Activated gamma-delta T cell (primary cell): Measurements from ENCODE around the gene PTPRN2.

Experiments
- DNase-seq: peaks from one replicate; lab custom pipeline; 2025; lab: John Stamatoyannopoulos, UW

The PTPRN2 gene

GRCh38 chr7:158489462-158490155, 98.0 kb downstream of the PTPRN2 start:
- no peak for DNase-seq

- DNase-seq = no peak
Measured at GRCh38 chr7:158488181-158488971, 99.2 kb downstream of the PTPRN2 start.

GRCh38 chr7:158487631-158488151, 99.9 kb downstream of the PTPRN2 start:
- no peak for DNase-seq

DNA sequence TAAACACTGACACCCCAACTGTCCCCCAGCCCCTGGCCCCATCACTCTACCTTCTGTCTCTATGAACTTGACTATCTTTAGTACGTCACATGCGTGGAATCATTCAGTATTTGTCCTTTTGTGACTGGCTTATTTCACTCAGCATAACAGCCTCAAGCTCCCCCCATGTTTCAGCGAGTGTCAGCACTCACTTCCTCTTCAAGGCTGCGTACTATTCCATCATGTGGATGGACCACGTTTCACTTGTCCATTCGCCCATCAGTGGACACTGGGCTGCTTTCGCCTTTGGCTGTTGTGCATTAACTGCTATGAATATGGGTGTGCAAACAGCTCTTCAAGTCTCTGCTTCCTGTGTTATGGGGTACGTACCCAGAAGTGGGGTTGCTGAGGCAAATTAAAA, 100.7 kb downstream of the PTPRN2 start:
- no peak for DNase-seq

GRCh38 chr7:158484801-158485531, 102.7 kb downstream of the PTPRN2 start:
- DNase-seq = no peak

DNA sequence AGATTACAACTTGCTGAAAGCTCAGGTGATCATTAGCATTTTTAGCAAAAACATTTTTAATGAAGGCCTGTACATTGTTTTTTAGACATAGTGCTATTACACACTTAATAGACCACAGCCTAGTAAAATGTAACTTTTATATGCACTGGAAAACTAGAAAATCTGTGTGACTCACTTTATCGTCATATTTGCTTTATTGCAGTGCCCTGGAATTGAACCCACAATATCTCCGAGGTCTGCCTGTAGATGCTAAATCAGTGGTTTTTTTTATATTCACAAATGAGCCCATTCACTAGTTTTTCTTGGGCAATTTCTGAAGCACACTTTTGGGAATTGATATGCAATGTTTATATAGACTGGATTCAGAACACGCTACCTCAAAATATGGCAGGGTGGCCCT, 105.1 kb downstream of the PTPRN2 start:
- DNase-seq = no peak

GRCh38 chr7:158479664-158480025, 108.0 kb downstream of the PTPRN2 start:
- no peak for DNase-seq

DNA sequence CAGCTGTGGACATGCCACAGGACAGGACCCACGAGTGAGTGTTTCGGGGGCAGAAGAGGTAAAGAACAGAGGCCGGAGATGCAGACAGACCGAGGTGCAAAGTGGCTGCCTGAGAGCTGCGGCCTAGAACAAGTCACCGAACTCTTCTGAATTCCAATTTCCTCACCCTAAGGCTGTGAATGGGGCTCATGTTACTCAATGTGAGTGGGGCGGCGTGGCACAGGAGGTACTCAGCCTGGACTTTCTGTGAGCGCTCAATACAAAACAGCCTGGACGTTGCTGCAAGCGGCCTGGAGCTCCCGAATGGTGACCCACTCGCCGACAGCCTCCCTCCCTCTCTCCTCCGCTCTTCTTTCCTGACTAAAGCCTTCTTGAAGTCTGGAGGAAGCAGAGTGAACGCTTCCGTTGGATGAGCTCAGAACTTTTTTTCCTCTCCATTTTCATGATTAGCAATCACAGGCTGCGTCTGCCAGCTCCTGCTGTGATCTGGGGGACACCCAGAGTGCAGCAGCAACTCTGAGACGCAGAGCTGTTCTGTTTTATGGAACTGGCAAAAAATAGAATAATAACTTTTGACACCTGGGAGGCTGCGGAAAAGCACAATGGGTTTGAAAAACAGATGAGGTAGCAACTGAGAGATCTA, 108.5 kb downstream of the PTPRN2 start:
- no peak for DNase-seq

DNA sequence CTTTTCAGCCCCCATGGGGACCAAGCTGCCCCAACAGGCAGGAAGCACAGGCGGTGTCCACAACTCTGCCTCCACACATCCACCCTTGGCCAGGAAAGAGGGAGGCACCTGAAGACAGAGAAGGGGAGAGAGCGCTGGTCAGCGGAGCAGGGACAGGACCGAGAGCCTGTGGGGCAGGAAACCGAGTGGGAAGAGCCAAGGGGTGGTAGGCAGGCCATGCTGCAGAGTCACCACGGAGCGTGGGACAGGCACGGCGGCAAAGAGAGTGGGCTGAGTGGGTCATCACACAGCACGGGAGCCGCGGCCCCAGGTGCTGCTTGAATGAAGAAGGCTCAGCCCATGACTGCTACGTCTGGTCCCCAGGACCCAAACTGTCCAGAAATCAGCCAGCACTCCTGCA, 109.8 kb downstream of the PTPRN2 start:
- no peak for DNase-seq

GRCh38 chr7:158476331-158476932, 111.2 kb downstream of the PTPRN2 start:
- no peak for DNase-seq

DNA sequence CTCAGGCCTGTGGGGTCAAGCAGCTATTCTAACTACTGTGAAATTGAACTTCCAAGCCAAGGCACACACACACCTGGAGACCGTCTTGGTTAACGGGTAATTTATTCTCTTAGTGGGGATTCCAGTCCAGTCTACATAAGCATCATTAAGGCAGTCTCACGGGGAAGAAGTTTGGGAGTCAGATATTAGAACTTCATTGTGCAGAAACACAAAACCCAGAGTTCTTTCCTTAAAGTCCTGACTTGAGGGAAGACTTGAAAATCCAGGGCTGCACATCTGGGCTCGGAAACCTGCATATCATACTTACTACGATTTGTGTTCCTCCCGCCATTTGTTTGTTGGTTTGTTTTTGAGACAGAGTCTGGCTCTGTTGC, 112.0 kb downstream of the PTPRN2 start:
- DNase-seq = no peak

GRCh38 chr7:158475036-158475678, 112.5 kb downstream of the PTPRN2 start:
- no peak for DNase-seq

GRCh38 chr7:158474488-158474887, 113.1 kb downstream of the PTPRN2 start:
- no peak for DNase-seq

DNA sequence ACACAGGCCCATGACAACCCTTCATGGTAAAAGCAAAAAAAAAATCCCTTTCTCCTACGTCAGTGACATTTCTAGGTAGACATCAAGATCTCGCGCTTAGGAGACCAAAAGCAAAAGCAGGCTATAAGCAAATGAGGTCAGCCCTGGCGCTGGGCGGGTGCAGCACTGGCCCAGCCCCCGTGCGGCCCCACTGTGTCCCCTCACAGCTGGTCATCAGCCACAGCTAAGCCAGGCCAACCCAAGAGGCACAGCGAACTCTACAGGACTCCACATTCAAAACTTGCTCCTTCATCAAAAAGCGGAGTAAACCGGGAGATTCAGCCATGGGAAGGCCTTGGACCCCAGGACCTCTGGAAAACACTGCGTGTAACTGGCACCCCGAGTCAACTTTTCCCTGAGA, 113.7 kb downstream of the PTPRN2 start:
- no peak for DNase-seq

DNA sequence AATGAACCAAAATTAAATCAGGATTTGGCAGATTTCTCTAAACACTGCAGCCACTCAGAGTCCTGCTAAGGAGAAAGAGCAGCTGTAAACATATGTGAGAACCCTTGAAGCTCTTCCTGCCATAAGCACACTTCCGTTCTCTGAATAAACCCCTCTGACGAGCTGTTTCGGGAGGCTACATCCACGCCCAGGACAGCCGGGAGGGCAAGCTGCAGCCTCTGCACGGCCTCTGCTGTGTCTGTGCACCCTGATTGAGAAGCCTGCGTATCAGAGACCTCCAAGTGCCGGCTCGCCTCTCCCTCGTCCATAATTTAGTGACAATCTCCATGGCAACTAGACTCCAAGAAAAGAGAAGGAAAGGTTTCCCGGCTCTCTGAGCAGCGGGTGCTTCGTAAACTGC, 114.4 kb downstream of the PTPRN2 start:
- no peak for DNase-seq

GRCh38 chr7:158472596-158472995, 115.0 kb downstream of the PTPRN2 start:
- no peak for DNase-seq

DNA sequence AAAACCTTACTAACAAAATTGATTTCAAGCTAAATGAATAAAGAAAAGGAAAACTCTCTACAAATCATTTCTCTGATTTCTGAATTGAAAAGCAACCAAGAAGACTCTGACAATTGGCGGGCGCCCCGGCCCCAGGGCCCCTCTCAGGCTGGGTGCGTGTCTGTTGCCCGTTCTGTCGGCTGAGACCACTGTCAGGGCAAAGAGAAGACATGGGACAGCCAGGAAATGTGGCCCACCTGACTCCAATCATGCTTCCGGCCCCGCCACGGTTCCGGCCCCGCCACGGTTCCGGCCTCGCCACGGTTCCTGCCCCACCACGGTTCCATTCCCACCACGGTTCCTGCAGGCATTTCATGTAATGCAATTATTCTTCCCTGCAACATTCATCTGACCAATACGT, 115.9 kb downstream of the PTPRN2 start:
- DNase-seq = no peak

DNA sequence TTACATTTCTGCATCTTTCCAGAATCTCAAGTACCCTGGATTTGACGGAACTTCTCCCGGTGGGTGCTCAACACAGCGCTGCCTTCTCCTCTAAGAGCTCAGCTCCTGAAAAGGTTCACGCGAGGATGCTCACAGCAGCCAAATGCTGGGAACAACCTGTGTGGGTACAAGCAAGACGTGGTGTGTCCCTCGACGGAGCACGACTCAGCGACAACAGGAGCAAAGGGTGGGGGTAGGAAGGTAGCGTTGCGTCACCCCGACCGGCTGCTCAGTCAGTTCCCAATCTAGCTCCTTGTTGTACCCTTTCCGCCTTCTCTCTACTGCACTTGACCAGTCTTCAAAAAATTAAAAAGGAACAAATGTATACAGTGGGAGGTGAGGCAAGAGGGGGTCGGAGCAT, 117.3 kb downstream of the PTPRN2 start:
- no peak for DNase-seq

GRCh38 chr7:158469396-158470051, 118.1 kb downstream of the PTPRN2 start:
- DNase-seq = no peak

DNA sequence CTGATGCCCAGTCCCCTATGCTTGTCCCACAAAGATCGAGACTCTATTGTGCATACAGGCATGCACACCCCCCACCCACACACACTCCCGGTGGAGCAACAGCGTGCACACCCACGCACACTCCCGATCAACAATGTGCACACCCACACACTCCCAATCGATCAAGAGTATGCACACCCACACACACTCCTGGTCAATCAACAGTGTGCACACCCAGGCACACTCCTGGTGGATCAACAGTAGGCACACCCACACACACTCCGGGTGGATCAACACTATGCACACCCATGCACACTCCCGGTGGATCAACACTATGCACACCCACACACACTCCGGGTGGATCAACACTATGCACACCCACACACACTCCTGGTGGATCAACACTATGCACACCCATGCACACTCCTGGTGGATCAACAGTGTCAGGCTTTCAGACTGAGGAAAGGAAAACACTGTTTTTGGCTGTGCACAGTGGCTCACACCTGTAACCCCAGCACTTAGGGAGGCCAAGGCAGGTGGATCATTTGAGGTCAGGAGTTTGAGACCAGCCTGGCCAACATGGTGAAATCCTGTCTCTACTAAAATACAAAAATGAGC, 118.8 kb downstream of the PTPRN2 start:
- DNase-seq = no peak
